Endothelial cell of umbilical vein (primary cell): ENCODE measurements around the gene CSF2. TPM values are rescaled to one million over a fixed set of nuclear protein-coding genes. Genes with fewer than 3 reads are reported as not detected.

Source experiments
- BruUV-seq: library from RNA; stranded (reverse); fragments of 400-500 nt; replicated peaks from 2 replicates; lab custom pipeline; 2021; lab: Mats Ljungman, UMichigan
- CTCF ChIA-PET: fragments of 300-600, 350-600 bp; sonication (Branson Sonifier 250); formaldehyde crosslinking; loops from one replicate; lab custom pipeline; 2021; ENCODE audit warnings: antibody characterized with exemption, inconsistent platforms; lab: Charles Lee
- POLR2A ChIA-PET: fragments of 300-600, 350-600 bp; sonication (Branson Sonifier 250); formaldehyde crosslinking; loops from one replicate; lab custom pipeline; 2021; ENCODE audit warnings: antibody characterized with exemption, inconsistent platforms; lab: Charles Lee
- DNase-seq: peaks from one replicate; pipeline ENCODE4 v3.0.0-alpha.2; 2011; ENCODE audit warnings: low read depth, low spot score
- FAIRE-seq: peaks from 2 replicates; lab custom pipeline; 2011; peaks lifted over from hg19 to GRCh38; lab: Jason Lieb, UNC
- H2AFZ ChIP-seq: 2 replicates; pipeline ENCODE4 v1.6.0; 2012; ENCODE audit warnings: low read depth, low read length, control low read depth, inconsistent platforms
- H3K27ac ChIP-seq: 2 replicates; pipeline ENCODE4 v1.5.1; 2011; ENCODE audit warnings: low read depth, mild to moderate bottlenecking, control low read depth, low read length, moderate library complexity; ENCODE audit not compliant: insufficient read depth
- H3K27me3 ChIP-seq, 2 experiments: 2 replicates each; pipeline versions ENCODE4 v1.6.0 to v1.6.1; 2011; ENCODE audit warnings: low read length in 2 of 2, mixed read lengths in 1 of 2; ENCODE audit not compliant: control insufficient read depth in 2 of 2, insufficient read depth in 2 of 2
- H3K36me3 ChIP-seq, 2 experiments: 2 replicates in 1 of 2; 3 replicates in 1 of 2; pipeline ENCODE4 v1.5.1; 2011; ENCODE audit warnings: low read length in 2 of 2, mild to moderate bottlenecking in 1 of 2, moderate library complexity in 1 of 2; ENCODE audit not compliant: control insufficient read depth in 2 of 2, insufficient read depth in 2 of 2; ENCODE audit errors: extremely low read depth in 1 of 2
- H3K4me1 ChIP-seq: 3 replicates; pipeline ENCODE4 v1.5.1; 2011; ENCODE audit warnings: mild to moderate bottlenecking, low read length; ENCODE audit not compliant: control insufficient read depth, insufficient read depth; ENCODE audit errors: extremely low read depth
- H3K4me2 ChIP-seq: 2 replicates; pipeline ENCODE4 v1.6.1; 2011; ENCODE audit warnings: low read length, control low read depth, mixed read lengths; ENCODE audit not compliant: insufficient read depth
- H3K4me3 ChIP-seq, 3 experiments: fragments of 200-600 bp in 1 of 3; sonication (generic), shearing (Covaris generic) in 1 of 3; replicated peaks in 1 of 3; 2 replicates each; pipeline ENCODE4 v1.5.1; 2011 to 2016; ENCODE audit warnings: control low read depth in 3 of 3, low read length in 3 of 3, mild to moderate bottlenecking in 2 of 3, inconsistent platforms in 1 of 3, low read depth in 1 of 3, moderate library complexity in 1 of 3; ENCODE audit not compliant: insufficient read depth in 1 of 3
- H3K79me2 ChIP-seq: 2 replicates; pipeline ENCODE4 v1.6.0; 2012; ENCODE audit warnings: low read length, inconsistent platforms; ENCODE audit not compliant: control insufficient read depth, insufficient read depth
- H3K9ac ChIP-seq: replicated peaks from 2 replicates; pipeline ENCODE3; 2011; ENCODE audit warnings: low read length, control low read depth; ENCODE audit not compliant: insufficient read depth; ENCODE audit errors: extremely low read depth
- H3K9me1 ChIP-seq: replicated peaks from 3 replicates; pipeline ENCODE4 v1.6.0; 2011; ENCODE audit warnings: mild to moderate bottlenecking, low read length; ENCODE audit not compliant: control insufficient read depth, insufficient read depth; ENCODE audit errors: extremely low read depth
- H3K9me3 ChIP-seq: replicated peaks from 2 replicates; pipeline ENCODE4 v1.5.1; 2012; ENCODE audit warnings: low read length, inconsistent platforms; ENCODE audit not compliant: control insufficient read depth, insufficient read depth
- H4K20me1 ChIP-seq: replicated peaks from 2 replicates; pipeline ENCODE3; 2011; ENCODE audit warnings: mild to moderate bottlenecking, low read length; ENCODE audit not compliant: control insufficient read depth, insufficient read depth; ENCODE audit errors: extremely low read depth
- CTCF ChIP-seq, 2 donors: IDR thresholded peaks; 1 replicate in 1 of 2; 2 replicates in 1 of 2; pipeline ENCODE4 v1.5.1; 2011; ENCODE audit warnings: low read length in 2 of 2, mild to moderate bottlenecking in 2 of 2, moderate library complexity in 2 of 2, control low read depth in 1 of 2, inconsistent platforms in 1 of 2, low read depth in 1 of 2; ENCODE audit not compliant: insufficient read depth in 1 of 2; ENCODE audit errors: extremely low read depth in 1 of 2
- EZH2 ChIP-seq: IDR thresholded peaks from 2 replicates; pipeline ENCODE4 v1.6.1; 2012; ENCODE audit warnings: borderline replicate concordance, low read depth, mild to moderate bottlenecking, moderate library complexity, low read length, inconsistent platforms; ENCODE audit not compliant: severe bottlenecking
- FOS ChIP-seq: IDR thresholded peaks from 2 replicates; pipeline ENCODE4 v1.6.1; 2011; ENCODE audit warnings: mild to moderate bottlenecking, low read length, moderate library complexity, borderline replicate concordance; ENCODE audit not compliant: insufficient read depth
- GATA2 ChIP-seq: IDR thresholded peaks from 2 replicates; pipeline ENCODE4 v1.7.0; 2011; ENCODE audit warnings: low read depth, mild to moderate bottlenecking, moderate library complexity, mixed read lengths, low read length; ENCODE audit not compliant: insufficient read length, insufficient read depth
- JUN ChIP-seq: IDR thresholded peaks from 2 replicates; pipeline ENCODE4 v1.6.1; 2011; ENCODE audit warnings: borderline replicate concordance, low read depth; ENCODE audit not compliant: insufficient read length, insufficient read depth
- MAX ChIP-seq: IDR thresholded peaks from 2 replicates; pipeline ENCODE4 v1.6.1; 2011; ENCODE audit not compliant: insufficient read depth, insufficient read length
- MYC ChIP-seq: IDR thresholded peaks from one replicate; pipeline ENCODE4 v1.6.1; 2011; ENCODE audit warnings: mild to moderate bottlenecking, low read depth, low read length
- POLR2A ChIP-seq: IDR thresholded peaks from 2 replicates; pipeline ENCODE4 v1.6.1; 2012; ENCODE audit warnings: low read depth, mild to moderate bottlenecking, control low read depth, low read length
- POLR2AphosphoS5 ChIP-seq: IDR thresholded peaks from 2 replicates; pipeline ENCODE4 v1.6.1; 2012; ENCODE audit warnings: low read depth, mild to moderate bottlenecking, control low read depth, low read length, moderate library complexity; ENCODE audit not compliant: insufficient read depth
- dilution Hi-C: fragments of 300-500 bp; cut with MboI; formaldehyde crosslinking; loops from one replicate; pipeline ENCODE4 v1.15.0; 2019; ENCODE audit warnings: low sequenced_read_pairs; ENCODE audit not compliant: extremely low pct_ligation_motif_present
- intact Hi-C: fragments of 100-400 bp; cut with micrococcal nuclease; formaldehyde crosslinking; loops from one replicate; pipeline ENCODE4 v1.10.0; 2022
- polyA plus RNA-seq, 4 experiments: library from polyadenylated mRNA; depleted of rRNA in 3 of 4; stranded (reverse) in 3 of 4; unstranded in 1 of 4; fragments of >200 nt; gene quantifications; 2 replicates each; pipeline versions ENCODE4 v1.2.1 to v1.2.3, GENCODE V29; 2011 to 2012; ENCODE audit warnings: missing spikeins in 1 of 4
- total RNA-seq: library from RNA; stranded (reverse); gene quantifications from 2 replicates; pipeline ENCODE4 v1.2.3, GENCODE V29; 2021

Gene CSF2
- total and polyA plus RNA-seq, 2 donors (not counting 3 experiments of a cell fraction or from before 2014, with no cell fraction given): not detected

GRCh38 chr5:132098621-132099020, 25.0 kb downstream of the CSF2 start:
- intact Hi-C loops: no loop called here
- no TSS peak for BruUV-seq
- Histone ChIP-seq H3K9me1 (no peaks in the 10 kb centered on the region), H3K9ac (no peak overlapping the region), H3K4me3 (no peak overlapping the region), H3K27ac (no peak overlapping the region), H4K20me1 (no peaks in the 10 kb centered on the region), H3K9me3 (no peaks in the 10 kb centered on the region), H3K4me1 (peaks cover 24% of the 10 kb centered on the region), H3K27me3 (no peaks in the 10 kb centered on the region), H2AFZ (no peak overlapping the region), H3K36me3 (no peaks in the 10 kb centered on the region), H3K79me2 (no peaks in the 10 kb centered on the region), H3K4me2 (no peak overlapping the region)
- TF ChIP-seq JUN (no peak), FOS (no peak), GATA2 (no peak), MYC (no peak), EZH2 (no peak), MAX (no peak), POLR2A (no peak), POLR2AphosphoS5 (no peak), CTCF (IDR thresholded peaks at IDR 0.05; ENCODE audit: extremely low read depth in 1 of 2, insufficient read depth in 1 of 2, low read depth in 1 of 2, low read length in 2 of 2) (no peak)
- dilution Hi-C loops: no loop called here
- FAIRE-seq (no peak), DNase-seq (no peak)
- POLR2A ChIA-PET: no interaction called here
- CTCF ChIA-PET: no interaction called here
